Measurements from ENCODE around the gene MAST4. TPM values are rescaled to one million over a fixed set of nuclear protein-coding genes. Genes with fewer than 3 reads are reported as not detected.

The MAST4 gene
- total RNA-seq, 2 donors from 2014 or later: 11.0 to 11.5 TPM

- no peaks in the 10 kb centered on the region for H3K36me3 Mint-ChIP-seq (ENCODE audit: low read depth)
- WGBS, 2 experiments (ENCODE audit: insufficient coverage in 1 of 2, insufficient read length in 1 of 2): 100% methylated on average over 2 of the region's 2 CpGs; no CpG with 5 or more reads in 1 of the 2 experiments
- Histone ChIP-seq H3K36me3 (ENCODE audit: control insufficient read depth, insufficient read depth, low read length) (no peaks in the 10 kb centered on the region), H3K27me3 (ENCODE audit: control insufficient read depth, insufficient read depth, low read length, poor library complexity, severe bottlenecking) (no peaks in the 10 kb centered on the region), H3K9ac (ENCODE audit: extremely low read depth, low read length, poor library complexity, severe bottlenecking) (no peak overlapping the region), H3K9me3 (ENCODE audit: control insufficient read depth, low read length) (peaks cover 6% of the 10 kb centered on the region), H3K4me1 (ENCODE audit: control insufficient read depth, insufficient read depth, low read length) (no peaks in the 10 kb centered on the region), H3K27ac (ENCODE audit: low read depth, low read length) (no peak overlapping the region), H3K4me3 (ENCODE audit: low read length) (no peak overlapping the region)
- no peak overlapping the region for H3K27ac Mint-ChIP-seq
- H3K4me1 Mint-ChIP-seq: no peaks in the 10 kb centered on the region
- H3K4me3 Mint-ChIP-seq: no peak overlapping the region
- no peak for DNase-seq
- H3K9me3 Mint-ChIP-seq: peaks cover 9% of the 10 kb centered on the region
- H3K27me3 Mint-ChIP-seq (ENCODE audit: insufficient read depth): no peaks in the 10 kb centered on the region
- no peak for TF ChIP-seq CTCF (conservative IDR thresholded peaks at IDR 0.05)
Measured at GRCh38 chr5:67200809-67201562, 604.8 kb downstream of the MAST4 start.

- Histone ChIP-seq H3K9me3 (ENCODE audit: control insufficient read depth, low read length) (peaks cover 6% of the 10 kb centered on the region), H3K4me3 (ENCODE audit: low read length) (no peak overlapping the region), H3K27ac (ENCODE audit: low read depth, low read length) (no peak overlapping the region), H3K9ac (ENCODE audit: extremely low read depth, low read length, poor library complexity, severe bottlenecking) (no peak overlapping the region), H3K36me3 (ENCODE audit: control insufficient read depth, insufficient read depth, low read length) (no peaks in the 10 kb centered on the region), H3K4me1 (ENCODE audit: control insufficient read depth, insufficient read depth, low read length) (no peaks in the 10 kb centered on the region), H3K27me3 (ENCODE audit: control insufficient read depth, insufficient read depth, low read length, poor library complexity, severe bottlenecking) (no peaks in the 10 kb centered on the region)
- no peak overlapping the region for H3K27ac Mint-ChIP-seq
- H3K9me3 Mint-ChIP-seq: peaks cover 9% of the 10 kb centered on the region
- WGBS, 2 experiments (ENCODE audit: insufficient coverage in 1 of 2, insufficient read length in 1 of 2): 90 to 94% methylated on average over 4 to 6 of the region's 6 CpGs
- no peaks in the 10 kb centered on the region for H3K4me1 Mint-ChIP-seq
- no peak for TF ChIP-seq CTCF (conservative IDR thresholded peaks at IDR 0.05)
- no peak overlapping the region for H3K4me3 Mint-ChIP-seq
- H3K27me3 Mint-ChIP-seq (ENCODE audit: insufficient read depth): no peaks in the 10 kb centered on the region
- DNase-seq: no peak
- H3K36me3 Mint-ChIP-seq (ENCODE audit: low read depth): no peaks in the 10 kb centered on the region
Measured at GRCh38 chr5:67201897-67202549, 605.8 kb downstream of the MAST4 start.

GRCh38 chr5:67202828-67203227 is 606.6 kb downstream of the MAST4 start:
- Mint-ChIP-seq H3K36me3 (ENCODE audit: low read depth) (no peaks in the 10 kb centered on the region), H3K4me1 (no peaks in the 10 kb centered on the region), H3K27ac (no peak overlapping the region), H3K9me3 (peaks cover 9% of the 10 kb centered on the region), H3K27me3 (ENCODE audit: insufficient read depth) (no peaks in the 10 kb centered on the region), H3K4me3 (no peak overlapping the region)
- DNase-seq: no peak
- Histone ChIP-seq H3K9me3 (ENCODE audit: control insufficient read depth, low read length) (peaks cover 6% of the 10 kb centered on the region), H3K4me1 (ENCODE audit: control insufficient read depth, insufficient read depth, low read length) (no peaks in the 10 kb centered on the region), H3K9ac (ENCODE audit: extremely low read depth, low read length, poor library complexity, severe bottlenecking) (no peak overlapping the region), H3K36me3 (ENCODE audit: control insufficient read depth, insufficient read depth, low read length) (no peaks in the 10 kb centered on the region), H3K4me3 (ENCODE audit: low read length) (no peak overlapping the region), H3K27ac (ENCODE audit: low read depth, low read length) (no peak overlapping the region), H3K27me3 (ENCODE audit: control insufficient read depth, insufficient read depth, low read length, poor library complexity, severe bottlenecking) (no peaks in the 10 kb centered on the region)
- 94 to 95% methylated on average over 2 to 4 of the region's 4 CpGs for WGBS, 2 experiments (ENCODE audit: insufficient coverage in 1 of 2, insufficient read length in 1 of 2)
- no peak for TF ChIP-seq CTCF (conservative IDR thresholded peaks at IDR 0.05)

Data from endodermal cell (in vitro differentiated cells).